Liver (tissue), 9 donors: ENCODE measurements around the gene TMEM35B. TPM values are rescaled to one million over a fixed set of nuclear protein-coding genes. Genes with fewer than 3 reads are reported as not detected.

ENCODE experiments used
- DNase-seq: peaks from one replicate; pipeline ENCODE4 v3.0.0-alpha.2; 2017; ENCODE audit warnings: low spot score
- H3K27ac ChIP-seq, 2 donors: one replicate each; pipeline ENCODE4 v1.7.0; 2013; ENCODE audit warnings: inconsistent platforms in 2 of 2, low read length in 2 of 2, control low read depth in 1 of 2, low read depth in 1 of 2, mild to moderate bottlenecking in 1 of 2
- H3K27me3 ChIP-seq, 4 donors: one replicate each; pipeline versions ENCODE4 v1.6.1 to v1.7.0; 2013; ENCODE audit warnings: low read length in 3 of 4, inconsistent platforms in 1 of 4, mild to moderate bottlenecking in 1 of 4, moderate library complexity in 1 of 4; ENCODE audit not compliant: control insufficient read depth in 4 of 4, insufficient read depth in 4 of 4
- H3K36me3 ChIP-seq, 4 donors: one replicate each; pipeline versions ENCODE4 v1.6.1 to v1.7.0; 2013; ENCODE audit warnings: low read length in 3 of 4, mild to moderate bottlenecking in 3 of 4, low read depth in 1 of 4, moderate library complexity in 1 of 4; ENCODE audit not compliant: control insufficient read depth in 4 of 4, insufficient read depth in 3 of 4
- H3K4me1 ChIP-seq, 4 donors: one replicate each; pipeline versions ENCODE4 v1.6.1 to v1.7.0; 2013; ENCODE audit warnings: low read length in 3 of 4, mild to moderate bottlenecking in 3 of 4, moderate library complexity in 1 of 4; ENCODE audit not compliant: control insufficient read depth in 4 of 4, insufficient read depth in 4 of 4
- H3K4me3 ChIP-seq, 3 donors: one replicate each; pipeline versions ENCODE4 v1.6.1 to v1.7.0; 2013; ENCODE audit warnings: low read length in 3 of 3, control low read depth in 1 of 3, low read depth in 1 of 3, mild to moderate bottlenecking in 1 of 3
- H3K9ac ChIP-seq, 2 donors: one replicate each; pipeline ENCODE4 v1.7.0; 2013; ENCODE audit warnings: low read length in 2 of 2, mild to moderate bottlenecking in 2 of 2, moderate library complexity in 2 of 2, control low read depth in 1 of 2, low read depth in 1 of 2
- H3K9me3 ChIP-seq, 4 donors: one replicate each; pipeline versions ENCODE4 v1.6.1 to v1.7.0; 2013; ENCODE audit warnings: low read length in 3 of 4; ENCODE audit not compliant: control insufficient read depth in 4 of 4
- ATF3 ChIP-seq: IDR thresholded peaks from 2 replicates; pipeline ENCODE4 v1.6.1; 2016; ENCODE audit warnings: antibody characterized with exemption
- CTCF ChIP-seq: fragments of 150-350 bp; IDR thresholded peaks from 2 replicates; pipeline ENCODE4 v1.5.1; 2017; ENCODE audit warnings: improper control_type of control experiment, low read depth, low read length; ENCODE audit not compliant: missing input control
- EGR1 ChIP-seq, 2 donors: IDR thresholded peaks; 2 replicates each; pipeline ENCODE4 v1.6.1; 2016 to 2018; ENCODE audit warnings: antibody characterized with exemption in 2 of 2, low read depth in 2 of 2
- FOXA1 ChIP-seq: IDR thresholded peaks from 2 replicates; pipeline ENCODE4 v1.6.1; 2016; ENCODE audit warnings: antibody characterized with exemption
- FOXA2 ChIP-seq: IDR thresholded peaks from 2 replicates; pipeline ENCODE4 v1.6.1; 2016; ENCODE audit warnings: antibody characterized with exemption
- GABPA ChIP-seq, 2 donors: IDR thresholded peaks in 1 of 2; conservative IDR thresholded peaks in 1 of 2; 2 replicates each; pipeline ENCODE4 v1.6.1; 2016; ENCODE audit warnings: antibody characterized with exemption in 2 of 2, mild to moderate bottlenecking in 1 of 2, moderate library complexity in 1 of 2
- HNF4A ChIP-seq, 2 donors: conservative IDR thresholded peaks; 2 replicates each; pipeline ENCODE4 v1.6.1; 2016; ENCODE audit warnings: antibody characterized with exemption in 2 of 2, mild to moderate bottlenecking in 2 of 2
- HNF4G ChIP-seq: IDR thresholded peaks from 2 replicates; pipeline ENCODE4 v1.6.1; 2016; ENCODE audit warnings: antibody characterized with exemption
- JUND ChIP-seq, 2 donors: IDR thresholded peaks; 2 replicates each; pipeline ENCODE4 v1.6.1; 2016; ENCODE audit warnings: antibody characterized with exemption in 2 of 2
- NR2F2 ChIP-seq: IDR thresholded peaks from 2 replicates; pipeline ENCODE4 v1.6.1; 2016; ENCODE audit warnings: antibody characterized with exemption
- RAD21 ChIP-seq, 2 donors: IDR thresholded peaks; 2 replicates each; pipeline ENCODE4 v1.6.1; 2016; ENCODE audit warnings: antibody characterized with exemption in 2 of 2, mild to moderate bottlenecking in 2 of 2
- RXRA ChIP-seq, 2 donors: IDR thresholded peaks; 2 replicates each; pipeline ENCODE4 v1.6.1; 2017 to 2018; ENCODE audit warnings: antibody characterized with exemption in 2 of 2, mild to moderate bottlenecking in 1 of 2
- SP1 ChIP-seq: IDR thresholded peaks from 2 replicates; pipeline ENCODE4 v1.6.1; 2018; ENCODE audit warnings: antibody characterized with exemption, mild to moderate bottlenecking
- YY1 ChIP-seq: IDR thresholded peaks from 2 replicates; pipeline ENCODE4 v1.6.1; 2016; ENCODE audit warnings: antibody characterized with exemption, mild to moderate bottlenecking
- ZBTB33 ChIP-seq: IDR thresholded peaks from 2 replicates; pipeline ENCODE4 v1.6.1; 2016; ENCODE audit warnings: antibody characterized with exemption
- WGBS: extraction: QIAGEN DNeasy Blood & Tissue Kit; methylation state at CpG from one replicate; pipeline ENCODE4 v1.1.7; 2013; 5-methylcytosine and 5-hydroxymethylcytosine counted together
- polyA plus RNA-seq, 2 donors: library from polyadenylated mRNA; stranded (reverse) in 1 of 2; unstranded in 1 of 2; fragments of 200-250 nt in 1 of 2; fragments of >200 nt in 1 of 2; fragmentation: Nextera tagmentation in 1 of 2; extraction: Ambion mirVana in 1 of 2; gene quantifications; one replicate each; pipeline versions ENCODE4 v1.2.1 to v1.2.3, GENCODE V29; 2013 to 2015
- total RNA-seq, 2 donors: library from RNA; depleted of rRNA; stranded (reverse); fragments of >200 nt; gene quantifications; one replicate each; pipeline ENCODE4 v1.2.3, GENCODE V29; 2014
- TF ChIP-seq, protein P1 (sequence below): IDR thresholded peaks from 2 replicates; pipeline ENCODE4 v1.6.1; 2016; ENCODE audit warnings: antibody characterized with exemption
- TF ChIP-seq, protein P2 (sequence below): IDR thresholded peaks from 2 replicates; pipeline ENCODE4 v1.6.1; 2016; ENCODE audit warnings: antibody characterized with exemption, mild to moderate bottlenecking
- donor health status: healthy.
- donor health status: healthy.
- donor health status: healthy.
- donor health status: healthy.
- donor health status: healthy.

TMEM35B gene
- total and polyA plus RNA-seq, 4 donors, result 13.4 to 31.7 (median 20.3) TPM

GRCh38 chr1:34974626-34975025 lies 10.5 kb downstream of the TMEM35B start:
- no peaks in the 10 kb centered on the region for H3K4me1 ChIP-seq
- no peak overlapping the region for H3K4me3 ChIP-seq
- H3K36me3 ChIP-seq, result peaks cover 0 to 7% (median 0%) of the 10 kb centered on the region in 4 donors
- no peak overlapping the region for H3K27ac ChIP-seq
- DNase-seq, result no peak
- no peak overlapping the region for H3K9ac ChIP-seq
- 80% methylated on average over 8 of the region's 8 CpGs for WGBS
- TF ChIP-seq FOXA1, result no peak
- no peak for TF ChIP-seq RAD21 (IDR thresholded peaks at IDR 0.05)
- TF ChIP-seq FOXA2, result no peak
- TF ChIP-seq GABPA (IDR thresholded peaks at IDR 0.05 in 1 of 2, conservative IDR thresholded peaks at IDR 0.05 in 1 of 2), result no peak
- no peak for TF ChIP-seq ATF3
- no peak for TF ChIP-seq JUND (IDR thresholded peaks at IDR 0.05)
- TF ChIP-seq HNF4G, result no peak
- TF ChIP-seq HNF4A (conservative IDR thresholded peaks at IDR 0.05), result no peak
- H3K9me3 ChIP-seq, result no peaks in the 10 kb centered on the region
- no peaks in the 10 kb centered on the region for H3K27me3 ChIP-seq

DNA sequence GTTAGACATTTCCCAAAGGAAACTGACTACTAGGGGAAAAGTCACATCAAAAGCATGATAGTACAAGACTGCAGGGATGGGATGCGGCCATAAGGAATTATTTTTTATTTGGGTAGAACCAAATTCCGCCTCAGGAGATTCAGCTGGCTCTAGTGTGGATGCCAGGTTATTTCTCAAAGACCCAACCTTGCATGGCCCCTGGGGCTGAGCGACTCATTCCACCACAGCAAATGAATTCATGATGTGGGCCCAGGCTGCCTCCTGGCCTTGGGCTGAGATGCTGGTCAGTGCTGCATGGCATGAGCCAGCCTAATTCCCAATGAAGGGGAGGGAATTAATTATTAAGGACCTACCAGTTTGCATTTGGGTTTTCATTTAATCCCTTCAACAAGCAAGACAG lies 11.8 kb downstream of the TMEM35B start:
- 93% methylated on average over 3 of the region's 3 CpGs for WGBS
- TF ChIP-seq JUND (IDR thresholded peaks at IDR 0.05), result no peak
- no peak for TF ChIP-seq ZBTB33
- TF ChIP-seq CTCF, result no peak
- TF ChIP-seq EGR1 (IDR thresholded peaks at IDR 0.05; ENCODE audit: low read depth in 2 of 2), result no peak
- TF ChIP-seq HNF4A (conservative IDR thresholded peaks at IDR 0.05), result no peak
- TF ChIP-seq GABPA (IDR thresholded peaks at IDR 0.05 in 1 of 2, conservative IDR thresholded peaks at IDR 0.05 in 1 of 2), result no peak
- no peak for TF ChIP-seq SP1
- no peak for TF ChIP-seq FOXA2
- no peak for TF ChIP-seq RAD21 (IDR thresholded peaks at IDR 0.05)
- TF ChIP-seq RXRA (IDR thresholded peaks at IDR 0.05), result no peak
- TF ChIP-seq, protein P1, sequence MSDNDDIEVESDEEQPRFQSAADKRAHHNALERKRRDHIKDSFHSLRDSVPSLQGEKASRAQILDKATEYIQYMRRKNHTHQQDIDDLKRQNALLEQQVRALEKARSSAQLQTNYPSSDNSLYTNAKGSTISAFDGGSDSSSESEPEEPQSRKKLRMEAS, result no peak
- no peak overlapping the region for H3K9ac ChIP-seq
- H3K4me1 ChIP-seq, result no peaks in the 10 kb centered on the region
- no peak overlapping the region for H3K27ac ChIP-seq
- H3K4me3 ChIP-seq, result no peak overlapping the region
- no peak for DNase-seq
- H3K9me3 ChIP-seq, result peaks cover 0 to 2% (median 0%) of the 10 kb centered on the region in 4 donors
- peaks cover 0 to 3% (median 0%) of the 10 kb centered on the region in 4 donors for H3K36me3 ChIP-seq
- H3K27me3 ChIP-seq, result no peaks in the 10 kb centered on the region

DNA sequence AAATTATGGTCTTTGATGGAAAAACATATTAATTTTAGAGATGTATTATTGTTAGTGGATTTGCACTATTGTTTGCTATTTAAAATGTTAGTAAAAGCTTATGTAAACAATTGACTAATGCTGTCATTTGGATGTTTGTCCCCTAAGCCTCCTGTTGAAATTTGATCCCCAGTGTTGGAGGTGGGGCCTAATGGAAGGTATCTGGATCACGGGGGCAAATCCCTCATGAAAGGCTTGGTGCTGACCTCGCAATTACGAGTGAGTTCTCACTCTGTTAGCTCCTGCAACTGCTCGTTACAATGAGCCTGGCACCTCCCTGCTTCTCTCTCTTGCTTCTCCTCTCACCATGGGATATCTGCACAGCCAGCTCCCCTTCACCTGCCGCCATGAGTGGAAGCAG lies 14.3 kb downstream of the TMEM35B start:
- Histone ChIP-seq H3K9me3 (peaks cover 0 to 2% (median 0%) of the 10 kb centered on the region in 4 donors), H3K36me3 (no peaks in the 10 kb centered on the region), H3K27me3 (no peaks in the 10 kb centered on the region), H3K27ac (no peak overlapping the region), H3K4me1 (no peaks in the 10 kb centered on the region), H3K4me3 (no peak overlapping the region), H3K9ac (no peak overlapping the region)
- DNase-seq, result no peak
- 37% methylated on average over 5 of the region's 5 CpGs for WGBS
- TF ChIP-seq RAD21 (IDR thresholded peaks at IDR 0.05) (no peak), GABPA (IDR thresholded peaks at IDR 0.05 in 1 of 2, conservative IDR thresholded peaks at IDR 0.05 in 1 of 2) (no peak), YY1 (no peak), HNF4G (no peak), EGR1 (IDR thresholded peaks at IDR 0.05; ENCODE audit: low read depth in 2 of 2) (no peak), FOXA2 (no peak), NR2F2 (no peak), FOXA1 (no peak), ATF3 (no peak), SP1 (no peak), RXRA (IDR thresholded peaks at IDR 0.05) (no peak)
- TF ChIP-seq, protein P1, result no peak
- TF ChIP-seq, protein P2, sequence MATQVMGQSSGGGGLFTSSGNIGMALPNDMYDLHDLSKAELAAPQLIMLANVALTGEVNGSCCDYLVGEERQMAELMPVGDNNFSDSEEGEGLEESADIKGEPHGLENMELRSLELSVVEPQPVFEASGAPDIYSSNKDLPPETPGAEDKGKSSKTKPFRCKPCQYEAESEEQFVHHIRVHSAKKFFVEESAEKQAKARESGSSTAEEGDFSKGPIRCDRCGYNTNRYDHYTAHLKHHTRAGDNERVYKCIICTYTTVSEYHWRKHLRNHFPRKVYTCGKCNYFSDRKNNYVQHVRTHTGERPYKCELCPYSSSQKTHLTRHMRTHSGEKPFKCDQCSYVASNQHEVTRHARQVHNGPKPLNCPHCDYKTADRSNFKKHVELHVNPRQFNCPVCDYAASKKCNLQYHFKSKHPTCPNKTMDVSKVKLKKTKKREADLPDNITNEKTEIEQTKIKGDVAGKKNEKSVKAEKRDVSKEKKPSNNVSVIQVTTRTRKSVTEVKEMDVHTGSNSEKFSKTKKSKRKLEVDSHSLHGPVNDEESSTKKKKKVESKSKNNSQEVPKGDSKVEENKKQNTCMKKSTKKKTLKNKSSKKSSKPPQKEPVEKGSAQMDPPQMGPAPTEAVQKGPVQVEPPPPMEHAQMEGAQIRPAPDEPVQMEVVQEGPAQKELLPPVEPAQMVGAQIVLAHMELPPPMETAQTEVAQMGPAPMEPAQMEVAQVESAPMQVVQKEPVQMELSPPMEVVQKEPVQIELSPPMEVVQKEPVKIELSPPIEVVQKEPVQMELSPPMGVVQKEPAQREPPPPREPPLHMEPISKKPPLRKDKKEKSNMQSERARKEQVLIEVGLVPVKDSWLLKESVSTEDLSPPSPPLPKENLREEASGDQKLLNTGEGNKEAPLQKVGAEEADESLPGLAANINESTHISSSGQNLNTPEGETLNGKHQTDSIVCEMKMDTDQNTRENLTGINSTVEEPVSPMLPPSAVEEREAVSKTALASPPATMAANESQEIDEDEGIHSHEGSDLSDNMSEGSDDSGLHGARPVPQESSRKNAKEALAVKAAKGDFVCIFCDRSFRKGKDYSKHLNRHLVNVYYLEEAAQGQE, result no peak
